T-cell (primary cell): ENCODE measurements around the gene TMC1. TPM values are rescaled to one million over a fixed set of nuclear protein-coding genes. Genes with fewer than 3 reads are reported as not detected.

Experiments used
- ATAC-seq, 4 experiments: fragments of 200-7000 bp in 3 of 4; fragments of 150-1000 bp in 1 of 4; cut with Tn5 transposase; replicated peaks in 1 of 4; 1 replicate in 3 of 4; 2 replicates in 1 of 4; pipeline ENCODE4 v1.10.0; 2021; ENCODE audit warnings: moderate library complexity in 3 of 4, mild to moderate bottlenecking in 2 of 4, moderate number of reproducible peaks in 1 of 4
- CTCF ChIA-PET, 2 donors: fragments of 300-600 bp; sonication (Branson Sonifier 250); formaldehyde crosslinking; loops; one replicate each; lab custom pipeline; 2022; ENCODE audit warnings: antibody characterized with exemption in 2 of 2; lab: Charles Lee
- POLR2A ChIA-PET, 2 donors: fragments of 300-600 bp; sonication (Branson Sonifier 250); formaldehyde crosslinking; loops; one replicate each; lab custom pipeline; 2022; ENCODE audit warnings: antibody characterized with exemption in 2 of 2; lab: Charles Lee
- DNase-seq, 35 experiments: peaks; one replicate each; pipeline versions ENCODE4 v3.0.0 to v3.0.0-alpha.2; 2013 to 2023
- H3K27ac ChIP-seq: one replicate; pipeline ENCODE4 v1.5.1; 2013; ENCODE audit warnings: low read length
- H3K27me3 ChIP-seq, 2 experiments: replicated peaks in 1 of 2; 1 replicate in 1 of 2; 2 replicates in 1 of 2; pipeline versions ENCODE4 v1.6.1 to v1.7.0; 2013; ENCODE audit warnings: low read length in 1 of 2, mixed read lengths in 1 of 2; ENCODE audit not compliant: control insufficient read depth in 2 of 2, insufficient read depth in 2 of 2; ENCODE audit errors: extremely low read depth in 1 of 2
- H3K36me3 ChIP-seq, 2 donors: 1 replicate in 1 of 2; 2 replicates in 1 of 2; pipeline versions ENCODE4 v1.6.1 to v1.7.0; 2013; ENCODE audit warnings: low read length in 1 of 2; ENCODE audit not compliant: control insufficient read depth in 2 of 2, insufficient read depth in 1 of 2; ENCODE audit errors: extremely low read depth in 1 of 2
- H3K4me1 ChIP-seq, 2 experiments: 1 replicate in 1 of 2; 2 replicates in 1 of 2; pipeline versions ENCODE4 v1.6.1 to v1.7.0; 2013; ENCODE audit warnings: low read length in 2 of 2, mixed read lengths in 1 of 2; ENCODE audit not compliant: insufficient read depth in 2 of 2, control insufficient read depth in 1 of 2; ENCODE audit errors: extremely low read depth in 1 of 2
- H3K4me3 ChIP-seq, 2 donors: 1 replicate in 1 of 2; 2 replicates in 1 of 2; pipeline versions ENCODE4 v1.5.1 to v1.7.0; 2013; ENCODE audit warnings: mild to moderate bottlenecking in 2 of 2, low read length in 1 of 2, moderate library complexity in 1 of 2; ENCODE audit not compliant: control insufficient read depth in 1 of 2; ENCODE audit errors: extremely low read depth in 1 of 2
- H3K9me3 ChIP-seq: 2 replicates; pipeline ENCODE4 v1.7.0; 2013
- H3K27ac Mint-ChIP-seq, 2 donors: one replicate each; pipeline ENCODE4 v1.8.0; 2020 to 2021; ENCODE audit warnings: mild to moderate bottlenecking in 2 of 2, mixed read lengths in 2 of 2
- H3K27me3 Mint-ChIP-seq, 2 donors: one replicate each; pipeline ENCODE4 v1.8.0; 2021 to 2022; ENCODE audit warnings: mixed read lengths in 2 of 2
- H3K36me3 Mint-ChIP-seq: one replicate; pipeline ENCODE4 v1.8.0; 2021; ENCODE audit warnings: mixed read lengths
- H3K4me1 Mint-ChIP-seq, 3 donors: one replicate each; pipeline ENCODE4 v1.8.0; 2020 to 2022; ENCODE audit warnings: mixed read lengths in 3 of 3, mild to moderate bottlenecking in 1 of 3
- H3K4me3 Mint-ChIP-seq, 3 donors: one replicate each; pipeline ENCODE4 v1.8.0; 2020 to 2022; ENCODE audit warnings: mild to moderate bottlenecking in 3 of 3, mixed read lengths in 3 of 3, moderate library complexity in 3 of 3
- H3K9me3 Mint-ChIP-seq, 3 donors: one replicate each; pipeline ENCODE4 v1.8.0; 2020 to 2022; ENCODE audit warnings: mixed read lengths in 3 of 3
- WGBS: methylation state at CpG from one replicate; pipeline ENCODE4 v1.1.5; 2013; ENCODE audit warnings: missing lambda C conversion rate; ENCODE audit not compliant: insufficient coverage; 5-methylcytosine and 5-hydroxymethylcytosine counted together
- total RNA-seq, 35 experiments: library from RNA in 6 of 35; stranded (reverse) in 6 of 35; fragments of 120-200 nt in 1 of 35; gene quantifications; one replicate each; pipeline versions ENCODE4 v1.2.1 to v1.2.4 and lab custom pipeline; 2013 to 2026

Gene TMC1
- total RNA-seq, 5 donors from 2014 or later (not counting 1 experiment from before 2014, with no cell fraction given): not detected

- Histone ChIP-seq H3K4me3 (no peak overlapping the region), H3K4me1 (no peaks in the 10 kb centered on the region), H3K27me3 (no peaks in the 10 kb centered on the region), H3K9me3 (no peaks in the 10 kb centered on the region), H3K36me3 (no peaks in the 10 kb centered on the region), H3K27ac (no peak overlapping the region)
- Mint-ChIP-seq H3K4me1 (no peaks in the 10 kb centered on the region), H3K27me3 (peaks cover 7% of the 10 kb centered on the region in 2 donors), H3K27ac (no peak overlapping the region), H3K4me3 (no peak overlapping the region), H3K36me3 (no peaks in the 10 kb centered on the region), H3K9me3 (peaks cover 0 to 3% (median 0%) of the 10 kb centered on the region in 3 donors)
- WGBS: 20% methylated on average over 1 of the region's 3 CpGs
- ChIA-PET CTCF (no interaction called here), POLR2A (no interaction called here)
- ATAC-seq (no peak), DNase-seq (no peak)
These were observed 350.3 kb downstream of the TMC1 start for GRCh38 chr9:72871685-72872084.

GRCh38 chr9:72872718-72873117 lies 351.3 kb downstream of the TMC1 start:
- Mint-ChIP-seq H3K9me3 (peaks cover 0 to 3% (median 0%) of the 10 kb centered on the region in 3 donors), H3K27ac (no peak overlapping the region), H3K4me1 (no peaks in the 10 kb centered on the region), H3K36me3 (no peaks in the 10 kb centered on the region), H3K27me3 (peaks cover 7% of the 10 kb centered on the region in 2 donors), H3K4me3 (no peak overlapping the region)
- CTCF ChIA-PET: no interaction called here
- no peak for ATAC-seq
- WGBS: 100% methylated on average over 1 of the region's 2 CpGs
- no peaks in the 10 kb centered on the region for H3K27me3 ChIP-seq
- H3K9me3 ChIP-seq: no peaks in the 10 kb centered on the region
- no peaks in the 10 kb centered on the region for H3K36me3 ChIP-seq
- no peak for DNase-seq
- H3K4me3 ChIP-seq: no peak overlapping the region
- POLR2A ChIA-PET: interaction anchor here in 1 of 2 donors (0.6 kb wide), 1 partner anchor 623 kb away, joined by 4 read pairs; no protein-coding TSS in a partner anchor
- H3K4me1 ChIP-seq: no peaks in the 10 kb centered on the region
- H3K27ac ChIP-seq: no peak overlapping the region

GRCh38 chr9:72873456-72873855 lies 352.0 kb downstream of the TMC1 start:
- CTCF ChIA-PET: no interaction called here

GRCh38 chr9:72874344-72874743 lies 352.9 kb downstream of the TMC1 start:
- no peak overlapping the region for H3K4me3 ChIP-seq
- no peaks in the 10 kb centered on the region for H3K9me3 ChIP-seq
- ATAC-seq (no peak), DNase-seq (no peak)
- WGBS: no CpG with 5 or more reads among the region's 2 CpGs
- H3K4me1 Mint-ChIP-seq: no peaks in the 10 kb centered on the region
- peaks cover 0 to 5% (median 0%) of the 10 kb centered on the region in 3 donors for H3K9me3 Mint-ChIP-seq
- H3K27ac Mint-ChIP-seq: no peak overlapping the region
- H3K27ac ChIP-seq: no peak overlapping the region
- H3K36me3 ChIP-seq: no peaks in the 10 kb centered on the region
- no peaks in the 10 kb centered on the region for H3K27me3 ChIP-seq
- no peaks in the 10 kb centered on the region for H3K4me1 ChIP-seq
- CTCF ChIA-PET: no interaction called here
- H3K4me3 Mint-ChIP-seq: no peak overlapping the region
- no peaks in the 10 kb centered on the region for H3K36me3 Mint-ChIP-seq
- H3K27me3 Mint-ChIP-seq: peaks cover 5 to 7% of the 10 kb centered on the region in 2 donors
- POLR2A ChIA-PET: no interaction called here

More at GRCh38 chr9:72873456-72873855, 352.0 kb downstream of the TMC1 start:
- WGBS: no CpG with 5 or more reads among the region's 1 CpG
- Mint-ChIP-seq H3K9me3 (peaks cover 0 to 2% (median 0%) of the 10 kb centered on the region in 3 donors), H3K4me3 (no peak overlapping the region), H3K4me1 (no peaks in the 10 kb centered on the region), H3K36me3 (no peaks in the 10 kb centered on the region), H3K27me3 (peaks cover 6 to 7% of the 10 kb centered on the region in 2 donors), H3K27ac (no peak overlapping the region)
- Histone ChIP-seq H3K4me1 (no peaks in the 10 kb centered on the region), H3K4me3 (no peak overlapping the region), H3K27me3 (no peaks in the 10 kb centered on the region), H3K9me3 (no peaks in the 10 kb centered on the region), H3K27ac (no peak overlapping the region), H3K36me3 (no peaks in the 10 kb centered on the region)
- POLR2A ChIA-PET: no interaction called here
- ATAC-seq: no peak
- DNase-seq: no peak

GRCh38 chr9:72875221-72875620 lies 353.8 kb downstream of the TMC1 start:
- H3K27ac ChIP-seq: no peak overlapping the region
- no peaks in the 10 kb centered on the region for H3K36me3 ChIP-seq
- Mint-ChIP-seq H3K27ac (no peak overlapping the region), H3K4me1 (no peaks in the 10 kb centered on the region), H3K36me3 (no peaks in the 10 kb centered on the region), H3K9me3 (peaks cover 0 to 5% (median 0%) of the 10 kb centered on the region in 3 donors), H3K27me3 (peaks cover 0 to 7% of the 10 kb centered on the region in 2 donors), H3K4me3 (no peak overlapping the region)
- POLR2A ChIA-PET: no interaction called here
- no peaks in the 10 kb centered on the region for H3K9me3 ChIP-seq
- DNase-seq: no peak
- H3K4me1 ChIP-seq: no peaks in the 10 kb centered on the region
- CTCF ChIA-PET: no interaction called here
- H3K27me3 ChIP-seq: no peaks in the 10 kb centered on the region
- no peak overlapping the region for H3K4me3 ChIP-seq
- no peak for ATAC-seq

GRCh38 chr9:72880821-72881220 lies 359.4 kb downstream of the TMC1 start:
- no peak overlapping the region for H3K27ac ChIP-seq
- CTCF ChIA-PET: no interaction called here
- Mint-ChIP-seq H3K27ac (no peak overlapping the region), H3K4me3 (no peak overlapping the region), H3K36me3 (no peaks in the 10 kb centered on the region), H3K4me1 (no peaks in the 10 kb centered on the region), H3K9me3 (peaks cover 0 to 5% (median 0%) of the 10 kb centered on the region in 3 donors), H3K27me3 (no peaks in the 10 kb centered on the region)
- no CpG with 5 or more reads among the region's 2 CpGs for WGBS
- ATAC-seq (no peak), DNase-seq (no peak)
- H3K4me3 ChIP-seq: no peak overlapping the region
- no peaks in the 10 kb centered on the region for H3K4me1 ChIP-seq
- no peaks in the 10 kb centered on the region for H3K27me3 ChIP-seq
- no peaks in the 10 kb centered on the region for H3K36me3 ChIP-seq
- H3K9me3 ChIP-seq: no peaks in the 10 kb centered on the region
- POLR2A ChIA-PET: no interaction called here
